ENCODE measurements around the gene PSMC2. TPM values are rescaled to one million over a fixed set of nuclear protein-coding genes. Genes with fewer than 3 reads are reported as not detected.

PSMC2 gene
- total RNA-seq, 1 experiment from 2014 or later = 237 TPM

DNA sequence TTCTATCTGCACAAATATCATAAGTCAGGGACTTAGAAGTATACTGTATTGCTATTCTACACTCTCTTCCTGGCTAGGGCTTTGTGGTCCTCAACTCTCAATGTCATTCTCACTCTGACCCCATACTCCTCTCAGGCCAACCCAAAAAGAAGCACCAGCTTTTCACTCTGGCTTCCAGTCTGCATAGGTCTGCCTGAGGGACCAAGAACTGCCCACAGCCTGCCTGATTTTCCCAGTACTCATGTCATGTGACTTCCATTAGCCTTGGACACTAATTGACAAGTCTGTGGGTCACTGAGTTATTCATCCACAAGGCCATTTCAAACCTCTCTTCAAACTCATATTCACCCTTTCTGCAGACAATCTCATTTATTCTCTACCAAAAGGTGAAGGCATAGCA lies 30.4 kb upstream of the PSMC2 start:
- H2AFZ ChIP-seq (ENCODE audit: low read length) = no peak overlapping the region

DNA sequence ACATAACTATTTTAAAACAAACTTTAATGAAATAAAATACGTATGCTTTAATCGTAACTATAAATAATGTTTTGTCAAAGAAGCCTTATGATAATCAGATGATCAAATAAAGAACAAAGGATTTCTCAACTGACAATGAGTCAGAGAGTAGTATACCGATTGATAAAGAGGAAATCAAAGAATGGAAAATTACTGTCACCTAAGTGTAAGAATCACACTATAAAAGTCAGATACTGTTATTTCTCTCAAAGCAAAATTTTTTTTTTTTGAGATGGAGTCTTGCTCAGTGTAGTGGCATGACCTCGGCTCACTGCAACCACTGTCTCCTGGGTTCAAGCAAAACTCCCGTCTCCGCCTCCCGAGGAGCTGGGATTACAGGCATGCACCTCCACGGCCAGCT lies 21.7 kb upstream of the PSMC2 start:
- DNase-seq = no peak
- Histone ChIP-seq H2AFZ (ENCODE audit: low read length) (no peak overlapping the region), H3K27ac (ENCODE audit: low read length) (no peak overlapping the region), H3F3A (ENCODE audit: low read length, unreplicated experiment) (peaks cover 4% of the 10 kb centered on the region), H3K9ac (ENCODE audit: low read length) (no peak overlapping the region), H4K20me1 (ENCODE audit: low read length) (no peaks in the 10 kb centered on the region), H3K9me3 (ENCODE audit: low read length) (no peaks in the 10 kb centered on the region), H3K4me2 (ENCODE audit: low read length) (no peak overlapping the region), H3K4me1 (ENCODE audit: insufficient read depth, low read length) (no peaks in the 10 kb centered on the region), H3K4me3 (ENCODE audit: low read length) (no peak overlapping the region), H3K79me2 (ENCODE audit: low read length) (peaks cover 7% of the 10 kb centered on the region), H3K36me3 (ENCODE audit: low read depth, low read length) (peaks cover 57% of the 10 kb centered on the region), H3K27me3 (ENCODE audit: low read length) (no peaks in the 10 kb centered on the region), H3K9me2 (replicated peaks; ENCODE audit: low read length) (no peaks in the 10 kb centered on the region)
- no TSS peak for BruUV-seq (replicated peaks)
- intact Hi-C loops (cut with micrococcal nuclease) = no loop called here
- CTCF ChIA-PET = no interaction called here
- ATAC-seq = no peak
- TF ChIP-seq EZH2 (IDR thresholded peaks at IDR 0.05; ENCODE audit: low read length, unreplicated experiment) (no peak), EZH2phosphoT487 (IDR thresholded peaks at IDR 0.05; ENCODE audit: borderline replicate concordance, low read length) (no peak)
- TF ChIP-seq, protein P1, sequence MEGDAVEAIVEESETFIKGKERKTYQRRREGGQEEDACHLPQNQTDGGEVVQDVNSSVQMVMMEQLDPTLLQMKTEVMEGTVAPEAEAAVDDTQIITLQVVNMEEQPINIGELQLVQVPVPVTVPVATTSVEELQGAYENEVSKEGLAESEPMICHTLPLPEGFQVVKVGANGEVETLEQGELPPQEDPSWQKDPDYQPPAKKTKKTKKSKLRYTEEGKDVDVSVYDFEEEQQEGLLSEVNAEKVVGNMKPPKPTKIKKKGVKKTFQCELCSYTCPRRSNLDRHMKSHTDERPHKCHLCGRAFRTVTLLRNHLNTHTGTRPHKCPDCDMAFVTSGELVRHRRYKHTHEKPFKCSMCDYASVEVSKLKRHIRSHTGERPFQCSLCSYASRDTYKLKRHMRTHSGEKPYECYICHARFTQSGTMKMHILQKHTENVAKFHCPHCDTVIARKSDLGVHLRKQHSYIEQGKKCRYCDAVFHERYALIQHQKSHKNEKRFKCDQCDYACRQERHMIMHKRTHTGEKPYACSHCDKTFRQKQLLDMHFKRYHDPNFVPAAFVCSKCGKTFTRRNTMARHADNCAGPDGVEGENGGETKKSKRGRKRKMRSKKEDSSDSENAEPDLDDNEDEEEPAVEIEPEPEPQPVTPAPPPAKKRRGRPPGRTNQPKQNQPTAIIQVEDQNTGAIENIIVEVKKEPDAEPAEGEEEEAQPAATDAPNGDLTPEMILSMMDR (conservative IDR thresholded peaks at IDR 0.05; ENCODE audit: low read depth, low read length) = no peak
- POLR2A ChIA-PET (ENCODE audit: unreplicated experiment) = no interaction called here

More for the DNA sequence above, 30.4 kb upstream of the PSMC2 start:
- Histone ChIP-seq H3K4me3 (ENCODE audit: low read length) (no peak overlapping the region), H3K79me2 (ENCODE audit: low read length) (no peaks in the 10 kb centered on the region), H3K9me2 (replicated peaks; ENCODE audit: low read length) (no peaks in the 10 kb centered on the region), H3F3A (ENCODE audit: low read length, unreplicated experiment) (no peaks in the 10 kb centered on the region), H3K27ac (ENCODE audit: low read length) (no peak overlapping the region), H3K9ac (ENCODE audit: low read length) (no peak overlapping the region), H3K4me2 (ENCODE audit: low read length) (no peak overlapping the region), H3K36me3 (ENCODE audit: low read depth, low read length) (peaks cover 69% of the 10 kb centered on the region), H3K27me3 (ENCODE audit: low read length) (no peaks in the 10 kb centered on the region), H4K20me1 (ENCODE audit: low read length) (no peaks in the 10 kb centered on the region), H3K4me1 (ENCODE audit: insufficient read depth, low read length) (no peaks in the 10 kb centered on the region), H3K9me3 (ENCODE audit: low read length) (no peaks in the 10 kb centered on the region)
- DNase-seq (no peak), ATAC-seq (no peak)
- CTCF ChIA-PET = no interaction called here
- TF ChIP-seq EZH2phosphoT487 (IDR thresholded peaks at IDR 0.05; ENCODE audit: borderline replicate concordance, low read length) = no peak
- TF ChIP-seq EZH2 (IDR thresholded peaks at IDR 0.05; ENCODE audit: low read length, unreplicated experiment) = no peak
- TF ChIP-seq, protein P1 (conservative IDR thresholded peaks at IDR 0.05; ENCODE audit: low read depth, low read length) = no peak
- POLR2A ChIA-PET (ENCODE audit: unreplicated experiment) = no interaction called here
- intact Hi-C loops (cut with micrococcal nuclease) = loop anchor here (5.0 kb wide), 1 partner anchor 90 kb away; no protein-coding TSS in a partner anchor
- BruUV-seq (replicated peaks) = no TSS peak

DNA sequence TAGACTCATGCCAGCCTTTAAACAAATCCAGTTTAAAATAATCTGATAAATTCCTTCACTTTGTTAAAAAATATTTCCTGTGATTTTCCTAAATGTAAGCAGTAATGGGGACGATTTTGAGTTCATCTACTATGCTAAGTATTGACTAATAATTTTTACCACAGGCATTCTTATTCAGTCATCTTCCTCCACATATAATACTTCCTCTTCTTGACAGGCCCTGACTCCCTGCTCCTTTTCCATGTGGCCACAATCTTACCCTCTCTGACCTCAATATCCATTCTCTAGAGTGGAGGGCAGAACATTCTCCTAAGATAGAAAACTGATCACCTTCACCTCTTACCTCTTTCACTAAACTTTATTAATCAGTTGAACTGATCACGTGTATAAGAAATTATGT lies 10.7 kb upstream of the PSMC2 start:
- CTCF ChIA-PET = no interaction called here
- Histone ChIP-seq H3K9me2 (replicated peaks; ENCODE audit: low read length) (no peaks in the 10 kb centered on the region), H3K27me3 (ENCODE audit: low read length) (no peaks in the 10 kb centered on the region), H3K4me3 (ENCODE audit: low read length) (no peak overlapping the region), H2AFZ (ENCODE audit: low read length) (no peak overlapping the region), H3K36me3 (ENCODE audit: low read depth, low read length) (peaks cover 49% of the 10 kb centered on the region), H3K27ac (ENCODE audit: low read length) (no peak overlapping the region), H3K9ac (ENCODE audit: low read length) (no peak overlapping the region), H3K4me2 (ENCODE audit: low read length) (no peak overlapping the region), H4K20me1 (ENCODE audit: low read length) (0 out of 2 replicates have a peak, but pooled peaks cover 8% of the 10 kb centered on the region), H3F3A (ENCODE audit: low read length, unreplicated experiment) (no peaks in the 10 kb centered on the region), H3K4me1 (ENCODE audit: insufficient read depth, low read length) (no peaks in the 10 kb centered on the region), H3K9me3 (ENCODE audit: low read length) (no peaks in the 10 kb centered on the region), H3K79me2 (ENCODE audit: low read length) (peaks cover 63% of the 10 kb centered on the region)
- TF ChIP-seq, protein P1 (conservative IDR thresholded peaks at IDR 0.05; ENCODE audit: low read depth, low read length) = no peak
- TF ChIP-seq EZH2 (IDR thresholded peaks at IDR 0.05; ENCODE audit: low read length, unreplicated experiment) (no peak), EZH2phosphoT487 (IDR thresholded peaks at IDR 0.05; ENCODE audit: borderline replicate concordance, low read length) (no peak)
- DNase-seq = no peak
- intact Hi-C loops (cut with micrococcal nuclease) = no loop called here
- no peak for ATAC-seq
- BruUV-seq (replicated peaks) = TSS peak; percentile 5
- POLR2A ChIA-PET (ENCODE audit: unreplicated experiment) = no interaction called here
